BJ (cell line): Measurements from ENCODE around the gene TAF6. TPM values are rescaled to one million over a fixed set of nuclear protein-coding genes. Genes with fewer than 3 reads are reported as not detected.

Experiments
- CTCF ChIA-PET: fragments of 350-600 bp; formaldehyde crosslinking; extraction: SDS; loops from one replicate; lab custom pipeline; 2021; ENCODE audit warnings: antibody characterized with exemption, inconsistent platforms; lab: Yijun Ruan, JAX
- POLR2A ChIA-PET: fragments of 300-600 bp; sonication (Branson Sonifier 250); formaldehyde crosslinking; extraction: SDS; loops from one replicate; lab custom pipeline; 2021; ENCODE audit warnings: antibody characterized with exemption; lab: Charles Lee
- DNase-seq: peaks from one replicate; pipeline ENCODE4 v3.0.0-alpha.2; 2011; ENCODE audit warnings: low read depth
- H3K27me3 ChIP-seq: 2 replicates; pipeline ENCODE4 v1.6.0; 2011; ENCODE audit warnings: low read length; ENCODE audit not compliant: control insufficient read depth, insufficient read depth
- H3K36me3 ChIP-seq: 2 replicates; pipeline ENCODE4 v1.5.1; 2011; ENCODE audit warnings: low read length; ENCODE audit not compliant: control insufficient read depth, insufficient read depth
- H3K4me3 ChIP-seq: 2 replicates; pipeline ENCODE4 v1.5.1; 2011; ENCODE audit warnings: low read depth, mild to moderate bottlenecking, control low read depth, low read length
- CTCF ChIP-seq: IDR thresholded peaks from 2 replicates; pipeline ENCODE4 v1.5.1; 2011; ENCODE audit warnings: low read depth, mild to moderate bottlenecking, control low read depth, inconsistent platforms, low read length, moderate library complexity; ENCODE audit not compliant: insufficient read depth
- polyA plus RNA-seq: library from polyadenylated mRNA; depleted of rRNA; stranded (reverse); fragments of >200 nt; gene quantifications from 2 replicates; pipeline ENCODE4 v1.2.3, GENCODE V29; 2011; rRNA removed
- small RNA-seq: library from RNA; depleted of rRNA; stranded (forward); fragments of <200 nt; gene quantifications from one replicate; pipeline ENCODE3, GENCODE V24; 2012; ENCODE audit warnings: low replicate concordance, low read depth; ENCODE audit not compliant: insufficient read length

Gene TAF6
- polyA plus RNA-seq, 1 experiment: 39.5 TPM

GRCh38 chr7:100065452-100066186 is 53.5 kb downstream of the TAF6 start:
- no peak overlapping the region for H3K4me3 ChIP-seq
- POLR2A ChIA-PET: no interaction called here
- no peak for DNase-seq
- peaks cover 19% of the 10 kb centered on the region for H3K36me3 ChIP-seq
- no peak for TF ChIP-seq CTCF
- CTCF ChIA-PET: interaction anchor here (1.1 kb wide), 1 partner anchor 12 kb away, joined by 3 read pairs; no protein-coding TSS in a partner anchor
- H3K27me3 ChIP-seq: no peaks in the 10 kb centered on the region

- Histone ChIP-seq H3K36me3 (peaks cover 11% of the 10 kb centered on the region), H3K27me3 (no peaks in the 10 kb centered on the region), H3K4me3 (no peak overlapping the region)
- ChIA-PET POLR2A (no interaction called here), CTCF (no interaction called here)
- no peak for TF ChIP-seq CTCF
- DNase-seq: no peak
Observed at GRCh38 chr7:100064162-100064561, 55.0 kb downstream of the TAF6 start.

GRCh38 chr7:100063376-100063775 is 55.8 kb downstream of the TAF6 start:
- H3K36me3 ChIP-seq: peaks cover 10% of the 10 kb centered on the region

GRCh38 chr7:100061518-100062193 is 57.5 kb downstream of the TAF6 start:
- Histone ChIP-seq H3K36me3 (peaks cover 16% of the 10 kb centered on the region), H3K4me3 (no peak overlapping the region), H3K27me3 (no peaks in the 10 kb centered on the region)
- no peak for TF ChIP-seq CTCF
- no peak for DNase-seq
- POLR2A ChIA-PET: no interaction called here
- CTCF ChIA-PET: interaction anchor here (1.0 kb wide), 1 partner anchor 71 kb away, joined by 3 read pairs; no protein-coding TSS in a partner anchor

More at GRCh38 chr7:100063376-100063775, 55.8 kb downstream of the TAF6 start:
- no peak for DNase-seq
- POLR2A ChIA-PET: no interaction called here
- TF ChIP-seq CTCF: no peak
- H3K27me3 ChIP-seq: no peaks in the 10 kb centered on the region
- H3K4me3 ChIP-seq: no peak overlapping the region
- CTCF ChIA-PET: no interaction called here

GRCh38 chr7:100059251-100059739 is 59.9 kb downstream of the TAF6 start:
- POLR2A ChIA-PET: no interaction called here
- Histone ChIP-seq H3K27me3 (no peaks in the 10 kb centered on the region), H3K4me3 (no peak overlapping the region), H3K36me3 (peaks cover 16% of the 10 kb centered on the region)
- CTCF ChIA-PET: interaction anchor here (0.6 to 1.1 kb wide), 2 partner anchors 23 to 424 kb away, joined by 3 to 5 read pairs; no protein-coding TSS in a partner anchor
- no peak for TF ChIP-seq CTCF
- DNase-seq: no peak

Small RNA genes within 50 kb of the gene (small RNA-seq; reads per million reads assigned to genes)
- gene MIR106B: 24,522 reads per million, percentile 100 among the genes with 10 or more reads in this experiment
- 23,940 reads per million, percentile 99 among the genes with 10 or more reads in this experiment for gene MIR25
- 5,787 reads per million, percentile 98 among the genes with 10 or more reads in this experiment for gene MIR93

Other genes with a start within 250 kb of the TAF6 start
- gene OR2AE1, start 242.3 kb downstream of the TAF6 start, polyA plus RNA-seq: not detected in 2 replicates
- gene TRIM4, start 199.8 kb downstream of the TAF6 start, polyA plus RNA-seq: 18.6 and 25.4 TPM in 2 replicates
- not detected in 2 replicates for gene GJC3, start 189.7 kb downstream of the TAF6 start, polyA plus RNA-seq
- gene AZGP1, start 143.3 kb downstream of the TAF6 start, polyA plus RNA-seq: not detected in 2 replicates
- 24.5 and 25.8 TPM in 2 replicates for gene ZKSCAN1, start 103.8 kb downstream of the TAF6 start, polyA plus RNA-seq
- gene ZSCAN21, start 69.6 kb downstream of the TAF6 start, polyA plus RNA-seq: 10.3 and 10.6 TPM in 2 replicates
- gene ZNF3, start 37.6 kb downstream of the TAF6 start, polyA plus RNA-seq: 17.2 and 17.4 TPM in 2 replicates
- gene COPS6, start 30.4 kb downstream of the TAF6 start, polyA plus RNA-seq: 195 and 234 TPM in 2 replicates
- gene MCM7, start 18.0 kb downstream of the TAF6 start, polyA plus RNA-seq: 53.8 and 89.0 TPM in 2 replicates
- gene AP4M1, start 17.7 kb downstream of the TAF6 start, polyA plus RNA-seq: 14.3 and 15.2 TPM in 2 replicates
- 20.9 and 23.5 TPM in 2 replicates for gene CNPY4, start 276 bp upstream of the TAF6 start, polyA plus RNA-seq
- 1.2 and 1.6 TPM in 2 replicates for gene MBLAC1, start 7.6 kb upstream of the TAF6 start, polyA plus RNA-seq
- 125 and 193 TPM in 2 replicates for gene LAMTOR4, start 29.6 kb upstream of the TAF6 start, polyA plus RNA-seq
- gene TRAPPC14, start 39.4 kb upstream of the TAF6 start, polyA plus RNA-seq: 3.2 and 5.8 TPM in 2 replicates
- gene GAL3ST4, start 49.3 kb upstream of the TAF6 start, polyA plus RNA-seq: 8.1 and 12.1 TPM in 2 replicates
- gene GPC2, start 58.0 kb upstream of the TAF6 start, polyA plus RNA-seq: 1.3 and 1.9 TPM in 2 replicates
- gene STAG3, start 58.6 kb upstream of the TAF6 start, polyA plus RNA-seq: 0.44 and 0.61 TPM in 2 replicates
- not detected in 2 replicates for gene PVRIG, start 100.6 kb upstream of the TAF6 start, polyA plus RNA-seq
- gene SPDYE3, start 188.3 kb upstream of the TAF6 start, polyA plus RNA-seq: not detected in 2 replicates
- 10.6 and 25.4 TPM in 2 replicates for gene PILRB, start 238.8 kb upstream of the TAF6 start, polyA plus RNA-seq